ENCODE measurements around the gene TRIM8. TPM values are rescaled to one million over a fixed set of nuclear protein-coding genes. Genes with fewer than 3 reads are reported as not detected.

The TRIM8 gene
- total RNA-seq, 1 experiment from 2014 or later: 61.4 TPM

GRCh38 chr10:102670065-102670670, 25.9 kb downstream of the TRIM8 start:
- DNase-seq (no peak), ATAC-seq (no peak)
- H3K27me3 ChIP-seq (ENCODE audit: low read length): no peaks in the 10 kb centered on the region
- no TSS peak for BruUV-seq (replicated peaks)
- H3K4me3 ChIP-seq (ENCODE audit: low read length): no peak overlapping the region
- ChIA-PET POLR2A (ENCODE audit: unreplicated experiment) (no interaction called here), CTCF (interaction anchor here (0.5 to 1.0 kb wide), 3 partner anchors 24 to 172 kb away, joined by 3 to 6 read pairs (median 4); no protein-coding TSS in a partner anchor)
- TF ChIP-seq EZH2phosphoT487 (IDR thresholded peaks at IDR 0.05; ENCODE audit: borderline replicate concordance, low read length): no peak
- no peak for TF ChIP-seq EZH2 (IDR thresholded peaks at IDR 0.05; ENCODE audit: low read length, unreplicated experiment)
- TF ChIP-seq CTCF (conservative IDR thresholded peaks at IDR 0.05; ENCODE audit: low read depth, low read length): peak; percentile 22; the same call in 1 of the 2 replicates
- no peak overlapping the region for H3K9ac ChIP-seq (ENCODE audit: low read length)
- no peaks in the 10 kb centered on the region for H4K20me1 ChIP-seq (ENCODE audit: low read length)
- H3F3A ChIP-seq (ENCODE audit: low read length, unreplicated experiment): no peaks in the 10 kb centered on the region
- H2AFZ ChIP-seq (ENCODE audit: low read length): peak overlapping the region; percentile 76; the same call in 1 of the 2 replicates
- H3K79me2 ChIP-seq (ENCODE audit: low read length): no peaks in the 10 kb centered on the region
- H3K9me3 ChIP-seq (ENCODE audit: low read length): no peaks in the 10 kb centered on the region
- no peak overlapping the region for H3K27ac ChIP-seq (ENCODE audit: low read length)
- peaks cover 9% of the 10 kb centered on the region; the same call in 1 of the 2 replicates for H3K4me1 ChIP-seq (ENCODE audit: insufficient read depth, low read length)
- no peaks in the 10 kb centered on the region for H3K9me2 ChIP-seq (replicated peaks; ENCODE audit: low read length)
- intact Hi-C loops (cut with micrococcal nuclease): no loop called here
- no peaks in the 10 kb centered on the region for H3K36me3 ChIP-seq (ENCODE audit: low read depth, low read length)
- H3K4me2 ChIP-seq (ENCODE audit: low read length): 0 out of 2 replicates have a peak overlapping the region, but pooled peaks have one; percentile 37

- Histone ChIP-seq H3K36me3 (ENCODE audit: low read depth, low read length) (no peaks in the 10 kb centered on the region), H3K9ac (ENCODE audit: low read length) (no peak overlapping the region), H3K4me1 (ENCODE audit: insufficient read depth, low read length) (peaks cover 12% of the 10 kb centered on the region; the same call in 1 of the 2 replicates), H3F3A (ENCODE audit: low read length, unreplicated experiment) (no peaks in the 10 kb centered on the region), H3K9me2 (replicated peaks; ENCODE audit: low read length) (no peaks in the 10 kb centered on the region), H3K4me2 (ENCODE audit: low read length) (no peak overlapping the region), H3K4me3 (ENCODE audit: low read length) (no peak overlapping the region), H3K27me3 (ENCODE audit: low read length) (no peaks in the 10 kb centered on the region), H3K9me3 (ENCODE audit: low read length) (no peaks in the 10 kb centered on the region), H3K27ac (ENCODE audit: low read length) (no peak overlapping the region), H4K20me1 (ENCODE audit: low read length) (no peaks in the 10 kb centered on the region), H3K79me2 (ENCODE audit: low read length) (no peaks in the 10 kb centered on the region), H2AFZ (ENCODE audit: low read length) (no peak overlapping the region)
- TF ChIP-seq EZH2 (IDR thresholded peaks at IDR 0.05; ENCODE audit: low read length, unreplicated experiment) (no peak), EZH2phosphoT487 (IDR thresholded peaks at IDR 0.05; ENCODE audit: borderline replicate concordance, low read length) (no peak), CTCF (conservative IDR thresholded peaks at IDR 0.05; ENCODE audit: low read depth, low read length) (no peak)
- DNase-seq: no peak
- CTCF ChIA-PET: interaction anchor here (0.5 to 0.6 kb wide), 2 partner anchors 85 to 173 kb away, joined by 3 to 4 read pairs; no protein-coding TSS in a partner anchor
- no TSS peak for BruUV-seq (replicated peaks)
- intact Hi-C loops (cut with micrococcal nuclease): no loop called here
- ATAC-seq: no peak
- POLR2A ChIA-PET (ENCODE audit: unreplicated experiment): no interaction called here
These were observed 26.7 kb downstream of the TRIM8 start for GRCh38 chr10:102670871-102671434.

All from PC-3 (cell line).